ENCODE results near the gene FIGN. TPM values are rescaled to one million over a fixed set of nuclear protein-coding genes. Genes with fewer than 3 reads are reported as not detected.

FIGN gene
- total and polyA plus RNA-seq, 5 donors = 2.7 to 13.8 (median 9.8) TPM

DNA sequence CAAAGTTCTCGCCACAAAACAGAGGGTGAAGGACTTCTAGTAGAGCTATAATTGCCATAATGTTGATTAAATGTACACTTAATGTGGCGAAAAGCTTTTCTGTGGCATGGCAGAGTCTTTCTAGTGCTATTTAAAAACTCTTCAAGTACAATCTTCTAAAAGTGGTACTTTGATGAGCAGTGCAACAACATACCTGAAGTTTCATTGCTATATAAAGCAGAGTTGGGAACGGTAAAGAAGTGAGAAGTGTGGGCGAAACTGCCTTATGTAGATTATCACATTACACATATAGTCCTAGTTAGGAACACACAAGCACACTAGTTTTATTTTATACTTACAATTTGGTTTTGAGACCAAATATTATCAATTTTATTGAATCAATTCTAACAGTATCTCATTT lies 49.5 kb downstream of the FIGN start:
- WGBS = 66% methylated on average over 4 of the region's 4 CpGs
- Histone ChIP-seq H3K4me1 (ENCODE audit: control insufficient read depth, insufficient read depth, low read length) (no peaks in the 10 kb centered on the region), H3K27me3 (ENCODE audit: control insufficient read depth, insufficient read depth) (no peaks in the 10 kb centered on the region), H3K9me3 (ENCODE audit: control insufficient read depth, low read length) (no peaks in the 10 kb centered on the region), H3K4me3 (ENCODE audit: low read length) (no peak overlapping the region), H3K27ac (ENCODE audit: low read length) (no peak overlapping the region)
- DNase-seq = no peak
- intact Hi-C loops (cut with DNase I) = no loop called here
- ATAC-seq = no peak

DNA sequence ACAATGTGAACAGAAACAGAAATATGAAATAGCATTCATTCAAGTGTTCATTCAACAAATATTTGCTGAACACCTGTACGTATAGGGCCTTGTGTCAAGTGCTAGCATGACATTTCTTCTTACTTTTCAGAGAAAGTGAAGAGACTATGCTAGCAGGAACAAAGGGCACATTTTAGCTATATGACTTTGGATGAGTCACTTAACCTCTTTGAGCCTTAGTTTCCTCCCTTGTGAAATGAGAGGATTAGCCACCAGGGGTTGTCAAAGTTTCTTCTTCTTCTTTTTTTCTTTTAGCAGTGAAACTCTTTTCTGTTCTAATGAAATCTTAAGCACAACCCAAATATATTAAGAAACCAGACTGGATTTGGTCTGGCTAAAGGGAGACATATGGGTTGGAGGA lies 53.1 kb downstream of the FIGN start:
- Histone ChIP-seq H3K9me3 (ENCODE audit: control insufficient read depth, low read length) (no peaks in the 10 kb centered on the region), H3K27ac (ENCODE audit: low read length) (no peak overlapping the region), H3K27me3 (ENCODE audit: control insufficient read depth, insufficient read depth) (no peaks in the 10 kb centered on the region), H3K4me3 (ENCODE audit: low read length) (no peak overlapping the region), H3K4me1 (ENCODE audit: control insufficient read depth, insufficient read depth, low read length) (peaks cover 3% of the 10 kb centered on the region)
- ATAC-seq (no peak), DNase-seq (no peak)
- intact Hi-C loops (cut with DNase I) = no loop called here
- 87% methylated on average over 1 of the region's 1 CpG for WGBS

DNA sequence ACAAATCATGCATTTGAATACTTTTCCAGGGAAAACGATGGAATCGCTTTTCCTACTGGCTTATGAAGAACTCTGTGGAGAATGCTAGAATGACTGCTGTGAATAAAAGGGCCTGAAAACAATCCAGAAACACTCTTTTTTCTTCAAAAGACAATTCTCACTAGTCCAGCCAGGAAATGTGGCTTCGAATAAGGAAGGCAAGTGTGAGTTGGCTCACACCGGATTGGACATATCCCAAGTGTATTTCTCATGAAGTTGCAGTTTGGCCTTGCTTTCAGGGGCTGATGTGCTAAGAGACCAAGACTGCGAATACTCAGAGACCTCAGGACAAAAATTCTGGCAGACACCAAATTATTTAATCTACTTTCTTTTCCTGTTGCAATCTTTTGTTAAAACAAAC lies 54.1 kb downstream of the FIGN start:
- intact Hi-C loops (cut with DNase I) = no loop called here
- ATAC-seq (peak; percentile 71 to 89), DNase-seq (peak in 2 of 3 donors; percentile 31 to 59)
- Histone ChIP-seq H3K27me3 (ENCODE audit: control insufficient read depth, insufficient read depth) (no peaks in the 10 kb centered on the region), H3K9me3 (ENCODE audit: control insufficient read depth, low read length) (no peaks in the 10 kb centered on the region), H3K27ac (ENCODE audit: low read length) (no peak overlapping the region), H3K4me1 (ENCODE audit: control insufficient read depth, insufficient read depth, low read length) (peaks cover 3% of the 10 kb centered on the region), H3K4me3 (ENCODE audit: low read length) (no peak overlapping the region)
- WGBS = 36% methylated on average over 5 of the region's 5 CpGs

DNA sequence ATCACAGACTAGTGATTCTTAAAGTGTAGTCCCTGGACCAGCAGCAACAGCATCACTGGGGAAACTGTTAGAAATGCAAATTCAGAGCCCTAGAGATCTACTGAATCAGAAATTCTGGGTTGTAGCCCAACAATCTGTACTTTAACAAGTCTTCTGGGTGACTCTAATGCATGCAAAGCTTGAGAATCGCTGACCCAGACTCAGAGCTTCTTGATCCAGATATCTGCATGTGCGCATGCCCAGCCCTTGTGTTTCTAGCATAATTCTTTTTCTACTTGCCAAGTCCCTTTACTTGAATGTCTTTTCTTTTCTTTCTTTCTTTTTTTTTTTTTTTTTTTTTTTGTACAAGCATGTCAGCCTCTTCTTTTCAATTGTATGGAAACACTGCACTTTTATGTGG lies 60.4 kb downstream of the FIGN start:
- Histone ChIP-seq H3K4me1 (ENCODE audit: control insufficient read depth, insufficient read depth, low read length) (peaks cover 2% of the 10 kb centered on the region), H3K27ac (ENCODE audit: low read length) (no peak overlapping the region), H3K27me3 (ENCODE audit: control insufficient read depth, insufficient read depth) (no peaks in the 10 kb centered on the region), H3K4me3 (ENCODE audit: low read length) (no peak overlapping the region), H3K9me3 (ENCODE audit: control insufficient read depth, low read length) (no peaks in the 10 kb centered on the region)
- WGBS = 88% methylated on average over 2 of the region's 2 CpGs
- no peak for ATAC-seq
- intact Hi-C loops (cut with DNase I) = no loop called here
- peak in 1 of 3 donors; percentile 44 for DNase-seq

DNA sequence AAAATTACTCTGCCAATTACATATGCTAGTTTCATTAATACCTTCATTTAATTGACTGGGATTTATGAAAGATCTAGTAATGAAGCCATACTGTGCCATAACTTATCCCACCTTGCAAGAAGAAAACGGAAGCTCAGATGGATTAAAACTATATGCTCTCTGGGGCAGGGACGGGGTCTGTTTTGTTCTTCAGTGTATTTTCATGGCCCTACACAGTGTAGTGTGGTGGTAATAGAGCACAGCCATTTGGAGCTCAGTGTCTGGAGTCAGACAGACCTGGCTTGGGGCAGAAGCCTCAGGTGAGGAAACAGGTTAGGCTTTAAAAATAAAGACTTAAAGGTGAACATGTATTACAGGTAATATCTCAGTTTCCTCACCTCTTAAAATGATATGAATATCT lies 62.3 kb downstream of the FIGN start:
- 82% methylated on average over 2 of the region's 2 CpGs for WGBS
- Histone ChIP-seq H3K4me3 (ENCODE audit: low read length) (no peak overlapping the region), H3K27me3 (ENCODE audit: control insufficient read depth, insufficient read depth) (no peaks in the 10 kb centered on the region), H3K27ac (ENCODE audit: low read length) (no peak overlapping the region), H3K9me3 (ENCODE audit: control insufficient read depth, low read length) (no peaks in the 10 kb centered on the region), H3K4me1 (ENCODE audit: control insufficient read depth, insufficient read depth, low read length) (no peaks in the 10 kb centered on the region)
- no peak for DNase-seq
- intact Hi-C loops (cut with DNase I) = no loop called here
- ATAC-seq = no peak

DNA sequence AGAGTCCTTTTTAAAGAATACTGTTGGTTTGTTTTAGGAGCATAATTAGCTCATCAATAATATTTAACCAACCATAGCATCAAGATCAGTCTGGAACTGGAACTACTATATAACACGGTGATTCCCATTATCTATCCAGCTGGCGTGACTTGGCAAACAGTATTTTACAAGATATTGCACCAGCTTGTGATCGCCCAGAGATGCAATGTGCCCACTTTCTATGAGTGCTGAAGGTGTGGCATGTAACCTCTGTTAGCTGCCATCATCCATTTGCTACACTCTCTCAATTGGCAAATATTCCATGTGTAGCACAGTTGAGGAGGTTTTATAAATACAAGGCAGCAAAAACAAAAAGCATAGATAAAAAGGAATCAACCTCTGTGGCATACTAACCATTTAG lies 64.9 kb downstream of the FIGN start:
- Histone ChIP-seq H3K4me1 (ENCODE audit: control insufficient read depth, insufficient read depth, low read length) (no peaks in the 10 kb centered on the region), H3K27ac (ENCODE audit: low read length) (no peak overlapping the region), H3K9me3 (ENCODE audit: control insufficient read depth, low read length) (no peaks in the 10 kb centered on the region), H3K27me3 (ENCODE audit: control insufficient read depth, insufficient read depth) (no peaks in the 10 kb centered on the region), H3K4me3 (ENCODE audit: low read length) (no peak overlapping the region)
- intact Hi-C loops (cut with DNase I) = no loop called here
- whole genome bisulfite sequencing = 60% methylated on average over 3 of the region's 3 CpGs
- ATAC-seq = peak in 1 of 2 donors; percentile 37
- DNase-seq = no peak

DNA sequence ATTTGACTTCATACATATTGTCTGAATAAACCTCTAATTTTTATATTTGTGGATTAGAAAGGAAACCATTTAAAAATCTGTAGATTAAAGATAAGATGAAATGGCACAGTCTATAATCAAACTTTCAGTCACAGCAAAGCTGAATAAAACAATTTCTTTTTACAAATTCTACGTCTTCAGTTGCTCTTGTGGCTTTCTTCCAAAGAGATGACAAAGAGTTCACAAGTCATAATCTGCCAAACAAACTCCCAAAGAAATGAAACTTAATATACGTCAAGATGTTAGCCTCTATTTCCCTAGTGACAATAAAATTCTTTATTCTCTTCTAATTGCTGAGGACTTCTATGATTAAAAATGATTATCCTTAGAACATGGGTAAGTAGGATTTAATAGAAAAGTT lies 66.3 kb downstream of the FIGN start:
- Histone ChIP-seq H3K27ac (ENCODE audit: low read length) (no peak overlapping the region), H3K4me1 (ENCODE audit: control insufficient read depth, insufficient read depth, low read length) (no peaks in the 10 kb centered on the region), H3K27me3 (ENCODE audit: control insufficient read depth, insufficient read depth) (no peaks in the 10 kb centered on the region), H3K9me3 (ENCODE audit: control insufficient read depth, low read length) (no peaks in the 10 kb centered on the region), H3K4me3 (ENCODE audit: low read length) (no peak overlapping the region)
- 39% methylated on average over 2 of the region's 2 CpGs for WGBS
- intact Hi-C loops (cut with DNase I) = no loop called here
- DNase-seq = no peak
- no peak for ATAC-seq

DNA sequence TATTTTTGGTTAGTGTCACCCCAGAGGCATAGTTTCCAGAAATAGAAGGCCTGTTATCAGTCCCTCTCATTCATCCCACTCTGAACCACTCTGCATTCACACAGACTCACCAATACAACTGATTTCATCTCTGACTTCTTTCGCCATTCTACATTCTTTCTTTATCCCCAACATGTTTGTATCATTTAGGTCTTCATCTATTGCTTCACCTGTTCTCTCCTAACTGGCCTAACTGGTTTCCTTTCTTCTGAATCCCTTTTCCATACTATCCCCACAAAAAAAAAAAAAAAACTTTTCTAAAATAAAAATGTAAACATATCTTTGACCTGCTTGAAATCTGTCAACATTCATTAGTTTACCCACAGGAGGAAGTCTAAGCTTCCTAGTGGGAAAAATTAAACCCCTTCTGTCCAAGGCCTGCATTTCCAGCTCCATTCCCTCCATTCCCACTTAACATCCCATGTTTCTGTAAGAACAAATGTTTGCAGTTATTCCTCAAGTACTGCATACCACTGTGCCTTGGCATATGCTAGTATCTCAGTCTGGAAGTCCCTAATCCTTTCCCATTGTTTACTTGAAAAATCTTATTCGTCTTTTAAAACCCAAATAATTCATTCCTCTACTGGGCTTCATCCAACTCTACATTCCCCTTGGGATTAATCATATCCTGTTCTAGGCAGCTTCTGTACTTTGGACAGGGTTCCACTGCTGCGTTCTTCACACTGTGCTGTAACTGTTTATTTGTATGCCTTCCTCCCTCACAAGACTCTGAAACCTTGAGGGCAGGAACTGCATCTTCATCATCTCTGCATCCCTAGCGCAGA lies 68.5 kb downstream of the FIGN start:
- intact Hi-C loops (cut with DNase I) = no loop called here
- Histone ChIP-seq H3K4me1 (ENCODE audit: control insufficient read depth, insufficient read depth, low read length) (no peaks in the 10 kb centered on the region), H3K4me3 (ENCODE audit: low read length) (no peak overlapping the region), H3K27ac (ENCODE audit: low read length) (peak overlapping the region; percentile 55), H3K27me3 (ENCODE audit: control insufficient read depth, insufficient read depth) (no peaks in the 10 kb centered on the region), H3K9me3 (ENCODE audit: control insufficient read depth, low read length) (no peaks in the 10 kb centered on the region)
- 36% methylated on average over 4 of the region's 4 CpGs for WGBS
- ATAC-seq = peak; percentile 86 to 91
- no peak for DNase-seq

DNA sequence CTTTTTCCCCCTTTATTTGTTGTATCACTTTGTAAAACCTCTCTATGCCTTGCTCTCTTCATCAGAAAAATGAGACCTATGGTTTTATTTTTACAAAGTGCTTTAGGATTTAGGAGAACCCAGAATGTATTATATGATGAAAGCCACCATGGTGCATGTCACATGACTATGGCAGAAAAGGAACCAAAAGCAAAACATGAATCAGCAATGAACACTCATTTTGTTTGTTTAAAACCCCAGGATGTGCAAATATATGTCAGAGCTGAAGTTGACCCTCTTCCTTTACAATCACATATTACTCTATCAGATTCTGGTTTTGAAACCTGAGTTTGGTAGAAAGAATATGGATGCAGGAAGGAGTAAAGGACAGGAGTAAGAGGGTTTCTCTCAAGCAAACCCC lies 70.0 kb downstream of the FIGN start:
- ATAC-seq = no peak
- H3K27ac ChIP-seq (ENCODE audit: low read length) = no peak overlapping the region

DNA sequence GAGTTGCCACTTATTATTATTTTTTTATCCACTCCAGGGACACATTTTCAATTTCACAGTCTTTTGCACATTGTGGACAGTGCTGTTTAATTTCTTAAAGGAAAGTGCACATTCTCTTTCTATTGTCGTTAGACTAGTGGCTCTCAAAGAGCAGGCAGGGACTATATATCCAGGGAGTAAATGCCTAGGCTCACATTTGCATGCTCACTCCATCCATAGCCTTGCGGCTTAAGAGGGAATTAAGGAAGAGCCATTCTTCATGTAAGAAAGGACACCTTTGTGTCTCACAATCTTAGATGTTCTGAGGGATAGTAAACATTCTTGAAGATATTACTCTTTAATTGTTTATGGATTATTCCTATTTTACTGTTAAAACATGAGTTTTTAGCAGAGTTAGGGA lies 70.8 kb downstream of the FIGN start:
- no peak overlapping the region for H3K27ac ChIP-seq (ENCODE audit: low read length)
- ATAC-seq (no peak), DNase-seq (no peak)
- intact Hi-C loops (cut with DNase I) = no loop called here
- no peaks in the 10 kb centered on the region for H3K27me3 ChIP-seq (ENCODE audit: control insufficient read depth, insufficient read depth)
- 84% methylated on average over 2 of the region's 2 CpGs for WGBS
- peaks cover 4% of the 10 kb centered on the region for H3K4me1 ChIP-seq (ENCODE audit: control insufficient read depth, insufficient read depth, low read length)
- H3K4me3 ChIP-seq (ENCODE audit: low read length) = no peak overlapping the region
- no peaks in the 10 kb centered on the region for H3K9me3 ChIP-seq (ENCODE audit: control insufficient read depth, low read length)

More for the DNA sequence above, 70.0 kb downstream of the FIGN start:
- no peak for DNase-seq
- Histone ChIP-seq H3K4me3 (ENCODE audit: low read length) (no peak overlapping the region), H3K4me1 (ENCODE audit: control insufficient read depth, insufficient read depth, low read length) (peaks cover 4% of the 10 kb centered on the region), H3K9me3 (ENCODE audit: control insufficient read depth, low read length) (no peaks in the 10 kb centered on the region), H3K27me3 (ENCODE audit: control insufficient read depth, insufficient read depth) (no peaks in the 10 kb centered on the region)
- intact Hi-C loops (cut with DNase I) = no loop called here

DNA sequence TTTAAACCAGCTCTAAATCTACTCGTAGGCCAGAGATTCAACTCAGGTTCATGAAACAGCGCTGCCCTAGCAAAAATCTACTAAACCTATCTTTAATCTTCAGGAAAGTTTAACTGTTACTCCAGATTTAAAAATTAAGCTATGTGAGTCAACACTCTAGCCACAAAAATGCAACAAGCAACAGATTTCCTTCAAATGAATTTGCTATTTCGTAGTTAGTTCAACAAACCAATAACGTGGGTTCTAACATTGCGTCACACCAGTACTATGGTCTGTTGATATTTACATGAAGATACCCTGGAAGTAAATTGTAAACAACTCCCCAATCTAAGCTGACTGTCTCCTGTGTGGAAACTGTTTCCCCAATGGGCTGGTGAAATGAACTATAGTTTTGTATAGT lies 71.2 kb downstream of the FIGN start:
- Histone ChIP-seq H3K27me3 (ENCODE audit: control insufficient read depth, insufficient read depth) (no peaks in the 10 kb centered on the region), H3K4me3 (ENCODE audit: low read length) (no peak overlapping the region), H3K27ac (ENCODE audit: low read length) (no peak overlapping the region), H3K9me3 (ENCODE audit: control insufficient read depth, low read length) (no peaks in the 10 kb centered on the region), H3K4me1 (ENCODE audit: control insufficient read depth, insufficient read depth, low read length) (peaks cover 4% of the 10 kb centered on the region)
- DNase-seq = no peak
- ATAC-seq = no peak
- intact Hi-C loops (cut with DNase I) = no loop called here
- WGBS = 85% methylated on average over 5 of the region's 5 CpGs
